22Rv1 (cell line): ENCODE data around the gene IFT52.

Experiments used
- CTCF ChIP-seq: fragments of 450-650 bp; IDR thresholded peaks from 2 replicates; pipeline ENCODE4 v1.5.1; 2017; ENCODE audit warnings: mild to moderate bottlenecking
- ZFX ChIP-seq: fragments of 450-650 bp; IDR thresholded peaks from 2 replicates; pipeline ENCODE4 v1.6.1; 2017; ENCODE audit warnings: antibody characterized with exemption, borderline replicate concordance

GRCh38 chr20:43586641-43587040, 4.1 kb upstream of the IFT52 start:
- TF ChIP-seq CTCF (no peak), ZFX (no peak)
